PC-9 (cell line): ENCODE measurements around the gene CPA4. TPM values are rescaled to one million over a fixed set of nuclear protein-coding genes. Genes with fewer than 3 reads are reported as not detected.

Experiments used
- BruUV-seq: library from RNA; stranded (reverse); fragments of 400-500 nt; replicated peaks from 2 replicates; lab custom pipeline; 2021; lab: Mats Ljungman, UMichigan
- CTCF ChIA-PET: fragments of 300-600 bp; sonication (Branson Sonifier 250); formaldehyde crosslinking; loops from one replicate; lab custom pipeline; 2022; ENCODE audit warnings: antibody characterized with exemption; lab: Charles Lee
- POLR2A ChIA-PET: fragments of 300-600 bp; sonication (Branson Sonifier 250); formaldehyde crosslinking; loops from one replicate; lab custom pipeline; 2022; ENCODE audit warnings: antibody characterized with exemption; ENCODE audit not compliant: unreplicated experiment; lab: Charles Lee
- DNase-seq, 2 experiments: peaks; one replicate each; pipeline versions ENCODE4 v3.0.0 to v3.0.0-alpha.2; 2015 to 2022; ENCODE audit warnings: mixed read lengths in 1 of 2
- H2AFZ ChIP-seq: fragments of 200-600 bp; sonication (generic); 2 replicates; pipeline ENCODE4 v1.8.1; 2017; ENCODE audit warnings: antibody characterized with exemption
- H3F3A ChIP-seq: fragments of 200-600 bp; sonication (generic); 2 replicates; pipeline ENCODE4 v1.8.1; 2017; ENCODE audit warnings: antibody characterized with exemption, mild to moderate bottlenecking, low read depth; ENCODE audit not compliant: insufficient read depth
- H3K27ac ChIP-seq: fragments of 200-600 bp; sonication (generic); 2 replicates; pipeline ENCODE4 v1.6.1; 2016; ENCODE audit warnings: mixed run types
- H3K27me3 ChIP-seq: fragments of 200-600 bp; sonication (generic); 2 replicates; pipeline ENCODE4 v1.6.1; 2016; ENCODE audit warnings: low read depth, mixed run types; ENCODE audit not compliant: insufficient read depth
- H3K36me3 ChIP-seq: fragments of 200-600 bp; sonication (generic); 2 replicates; pipeline ENCODE4 v1.6.1; 2016; ENCODE audit warnings: low read depth, mixed run types
- H3K4me1 ChIP-seq: fragments of 200-600 bp; sonication (generic); replicated peaks from 2 replicates; pipeline ENCODE4 v1.6.1; 2016; ENCODE audit warnings: mixed run types; ENCODE audit not compliant: insufficient read depth
- H3K4me2 ChIP-seq: fragments of 200-600 bp; sonication (generic); 2 replicates; pipeline ENCODE4 v1.6.1; 2017; ENCODE audit warnings: mixed run types
- H3K4me3 ChIP-seq: fragments of 200-600 bp; sonication (generic); 2 replicates; pipeline ENCODE4 v1.6.1; 2016; ENCODE audit warnings: mixed run types
- H3K79me2 ChIP-seq: fragments of 200-600 bp; sonication (generic); 2 replicates; pipeline ENCODE4 v1.6.1; 2017; ENCODE audit warnings: low read depth, mixed run types
- H3K9me2 ChIP-seq: fragments of 200-600 bp; sonication (generic); 2 replicates; pipeline ENCODE4 v1.8.1; 2017; ENCODE audit warnings: mild to moderate bottlenecking; ENCODE audit not compliant: insufficient read depth
- H3K9me3 ChIP-seq: fragments of 200-600 bp; sonication (generic); 2 replicates; pipeline ENCODE4 v1.8.1; 2016; ENCODE audit warnings: low read depth; ENCODE audit not compliant: insufficient read depth
- H4K20me1 ChIP-seq: fragments of 200-600 bp; sonication (generic); 2 replicates; pipeline ENCODE4 v1.8.1; 2017; ENCODE audit not compliant: insufficient read depth
- CTCF ChIP-seq: fragments of 200-600 bp; sonication (generic); conservative IDR thresholded peaks from 2 replicates; pipeline ENCODE4 v1.6.1; 2017; ENCODE audit warnings: mixed run types, antibody characterized with exemption, mild to moderate bottlenecking, moderate library complexity
- EZH2 ChIP-seq: fragments of 200-600 bp; sonication (generic); IDR thresholded peaks from 2 replicates; pipeline ENCODE4 v1.8.0; 2017; ENCODE audit warnings: antibody characterized with exemption, low read depth
- intact Hi-C: fragments of 100-400 bp; cut with micrococcal nuclease; formaldehyde crosslinking; loops from one replicate; pipeline ENCODE4 v1.10.0; 2022; ENCODE audit not compliant: unreplicated experiment
- total RNA-seq: library from RNA; stranded (reverse); gene quantifications from 2 replicates; pipeline ENCODE4 v1.2.3, GENCODE V29; 2021

The CPA4 gene
- total RNA-seq, 1 experiment from 2014 or later, result 9.8 TPM

GRCh38 chr7:130288829-130289228 is 4.1 kb upstream of the CPA4 start:
- peak overlapping the region; percentile 8; the same call in 1 of the 2 replicates for H3K4me2 ChIP-seq
- H3K27me3 ChIP-seq, result no peaks in the 10 kb centered on the region
- H3K79me2 ChIP-seq, result no peaks in the 10 kb centered on the region
- peaks cover 29% of the 10 kb centered on the region for H3F3A ChIP-seq
- H3K4me1 ChIP-seq, result peaks cover 47% of the 10 kb centered on the region
- intact Hi-C loops, result no loop called here
- BruUV-seq, result no TSS peak
- H2AFZ ChIP-seq, result no peak overlapping the region
- H3K36me3 ChIP-seq, result no peaks in the 10 kb centered on the region
- H3K27ac ChIP-seq, result no peak overlapping the region
- TF ChIP-seq EZH2 (no peak), CTCF (no peak)
- H3K4me3 ChIP-seq, result no peak overlapping the region
- ChIA-PET CTCF (no interaction called here), POLR2A (interaction anchor here (0.6 kb wide), 1 partner anchor 218 kb away, joined by 3 read pairs; the partner anchor contains the start of gene KLHDC10)
- H4K20me1 ChIP-seq, result no peaks in the 10 kb centered on the region
- peaks cover 3% of the 10 kb centered on the region; the same call in 1 of the 2 replicates for H3K9me3 ChIP-seq
- no peaks in the 10 kb centered on the region for H3K9me2 ChIP-seq
- DNase-seq, result peak in 1 of 2 experiments; percentile 29

- H3F3A ChIP-seq, result peaks cover 29% of the 10 kb centered on the region
- H4K20me1 ChIP-seq, result no peaks in the 10 kb centered on the region
- TF ChIP-seq EZH2 (no peak), CTCF (no peak)
- H3K9me2 ChIP-seq, result no peaks in the 10 kb centered on the region
- H3K27me3 ChIP-seq, result no peaks in the 10 kb centered on the region
- DNase-seq, result no peak
- no peak overlapping the region for H3K4me2 ChIP-seq
- BruUV-seq, result no TSS peak
- H3K4me3 ChIP-seq, result no peak overlapping the region
- H3K4me1 ChIP-seq, result peaks cover 52% of the 10 kb centered on the region
- no peak overlapping the region for H2AFZ ChIP-seq
- no peak overlapping the region for H3K27ac ChIP-seq
- no peaks in the 10 kb centered on the region for H3K36me3 ChIP-seq
- POLR2A ChIA-PET, result no interaction called here
- intact Hi-C loops, result no loop called here
- no peaks in the 10 kb centered on the region for H3K79me2 ChIP-seq
- H3K9me3 ChIP-seq, result peaks cover 9% of the 10 kb centered on the region; the same call in 1 of the 2 replicates
- CTCF ChIA-PET, result no interaction called here
These were observed 3.5 kb upstream of the CPA4 start for GRCh38 chr7:130289478-130289877.

DNA sequence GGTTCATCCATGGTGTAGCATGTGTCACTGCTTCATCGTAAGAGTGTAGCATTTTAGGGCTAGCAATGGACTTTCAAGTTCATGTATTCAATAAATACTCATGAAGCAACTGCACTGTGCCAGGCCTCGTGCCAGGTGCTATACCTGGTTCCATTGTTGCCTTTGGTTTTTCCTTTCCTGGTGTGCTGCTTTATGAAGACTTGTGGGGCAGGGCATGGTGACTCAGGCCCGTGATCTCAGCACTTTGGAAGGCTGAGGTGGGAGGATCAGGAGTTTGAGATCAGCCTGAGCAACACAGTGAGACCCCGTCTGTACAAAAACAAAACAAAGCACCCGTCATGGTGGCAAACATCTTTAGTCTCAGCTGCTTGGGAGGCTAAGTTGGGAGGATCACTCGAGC is 2.2 kb upstream of the CPA4 start:
- Histone ChIP-seq H3F3A (peaks cover 29% of the 10 kb centered on the region), H3K79me2 (no peaks in the 10 kb centered on the region), H3K27me3 (no peaks in the 10 kb centered on the region), H4K20me1 (no peaks in the 10 kb centered on the region), H3K4me1 (peaks cover 52% of the 10 kb centered on the region), H3K27ac (no peak overlapping the region), H3K9me3 (peaks cover 9% of the 10 kb centered on the region; the same call in 1 of the 2 replicates), H3K36me3 (no peaks in the 10 kb centered on the region), H3K9me2 (no peaks in the 10 kb centered on the region), H3K4me2 (no peak overlapping the region), H3K4me3 (no peak overlapping the region), H2AFZ (peak overlapping the region; percentile 50; the same call in 1 of the 2 replicates)
- ChIA-PET CTCF (no interaction called here), POLR2A (no interaction called here)
- DNase-seq, result peak; percentile 59 to 71
- intact Hi-C loops, result loop anchor here (5.0 kb wide), 2 partner anchors 127 to 197 kb away; no protein-coding TSS in a partner anchor
- TF ChIP-seq CTCF (no peak), EZH2 (no peak)
- BruUV-seq, result no TSS peak
